ENCODE results near the gene SMG6.
"Not testable (repeated sequence)": the region's sequence is repeated elsewhere in the genome, so short reads cannot be mapped to it uniquely, and the experiment has no call there.

The SMG6 gene

GRCh38 chr17:2174014-2174413, 129.6 kb downstream of the SMG6 start:
- in situ Hi-C loops (cut with MboI; ENCODE audit: low sequenced_read_pairs, unreplicated experiment) = no loop called here
- no peak for TF ChIP-seq CTCF (IDR thresholded peaks at IDR 0.05; ENCODE audit: borderline replicate concordance, control extremely low read depth, extremely low read depth, insufficient read depth, missing control alignments)
- DNase-seq (ENCODE audit: low spot score) = no peak

GRCh38 chr17:2172999-2173398, 130.6 kb downstream of the SMG6 start:
- no peak for DNase-seq (ENCODE audit: low spot score)
- in situ Hi-C loops (cut with MboI; ENCODE audit: low sequenced_read_pairs, unreplicated experiment) = no loop called here
- no peak for TF ChIP-seq CTCF (IDR thresholded peaks at IDR 0.05; ENCODE audit: borderline replicate concordance, control extremely low read depth, extremely low read depth, insufficient read depth, missing control alignments)

- TF ChIP-seq CTCF (IDR thresholded peaks at IDR 0.05; ENCODE audit: borderline replicate concordance, control extremely low read depth, extremely low read depth, insufficient read depth, missing control alignments) = no peak
- in situ Hi-C loops (cut with MboI; ENCODE audit: low sequenced_read_pairs, unreplicated experiment) = no loop called here
- DNase-seq (ENCODE audit: low spot score) = no peak
These were observed 131.3 kb downstream of the SMG6 start for GRCh38 chr17:2172077-2172851.

- no peak for TF ChIP-seq CTCF (IDR thresholded peaks at IDR 0.05; ENCODE audit: borderline replicate concordance, control extremely low read depth, extremely low read depth, insufficient read depth, missing control alignments)
- in situ Hi-C loops (cut with MboI; ENCODE audit: low sequenced_read_pairs, unreplicated experiment) = no loop called here
- no peak for DNase-seq (ENCODE audit: low spot score)
These were observed 131.9 kb downstream of the SMG6 start for GRCh38 chr17:2171702-2172076.

GRCh38 chr17:2170023-2170422, 133.6 kb downstream of the SMG6 start:
- TF ChIP-seq CTCF (IDR thresholded peaks at IDR 0.05; ENCODE audit: borderline replicate concordance, control extremely low read depth, extremely low read depth, insufficient read depth, missing control alignments) = peak; percentile 57
- in situ Hi-C loops (cut with MboI; ENCODE audit: low sequenced_read_pairs, unreplicated experiment) = no loop called here
- DNase-seq (ENCODE audit: low spot score) = peak; percentile 61

GRCh38 chr17:2165723-2166122, 137.9 kb downstream of the SMG6 start:
- in situ Hi-C loops (cut with MboI; ENCODE audit: low sequenced_read_pairs, unreplicated experiment); DNase-seq (ENCODE audit: low spot score): not testable (repeated sequence)

GRCh38 chr17:2158396-2158780, 145.2 kb downstream of the SMG6 start:
- in situ Hi-C loops (cut with MboI; ENCODE audit: low sequenced_read_pairs, unreplicated experiment) = no loop called here
- no peak for DNase-seq (ENCODE audit: low spot score)
- no peak for TF ChIP-seq CTCF (IDR thresholded peaks at IDR 0.05; ENCODE audit: borderline replicate concordance, control extremely low read depth, extremely low read depth, insufficient read depth, missing control alignments)

Data from GM13976 (cell line).